Stimulated activated CD4-positive, alpha-beta T cell treated with anti-CD3 and anti-CD28 coated beads, Interleukin-2, amount 100 ng/mL, for 24 hours (primary cell): Measurements from ENCODE around the gene ACOT8.
"Not testable (repeated sequence)": the region's sequence is repeated elsewhere in the genome, so short reads cannot be mapped to it uniquely, and the experiment has no call there.

ENCODE experiments used
- DNase-seq, 2 donors: peaks; one replicate each; pipeline ENCODE4 v3.0.0-alpha.2; 2020

The ACOT8 gene

GRCh38 chr20:45886590-45887345 lies 29.6 kb upstream of the ACOT8 start:
- no peak for DNase-seq

GRCh38 chr20:45883100-45883469 lies 25.9 kb upstream of the ACOT8 start:
- DNase-seq, result no peak

- DNase-seq, result no peak
These were observed 25.4 kb upstream of the ACOT8 start for GRCh38 chr20:45882469-45883099.

GRCh38 chr20:45880988-45881788 lies 24.0 kb upstream of the ACOT8 start, which contains the start of gene ZSWIM1:
Gene ZSWIM1 (plus strand): TSS chr20:45881227. CDS start chr20:45882593, 1,366 bp downstream.
- peak; percentile 99 for DNase-seq

GRCh38 chr20:45878076-45878761 lies 21.0 kb upstream of the ACOT8 start:
- no peak for DNase-seq

GRCh38 chr20:45874576-45874975 lies 17.4 kb upstream of the ACOT8 start:
- no peak for DNase-seq

GRCh38 chr20:45874104-45874481 lies 16.9 kb upstream of the ACOT8 start:
- not testable (repeated sequence) for DNase-seq

GRCh38 chr20:45873409-45874103 lies 16.4 kb upstream of the ACOT8 start:
- no peak for DNase-seq

- DNase-seq, result no peak
These were observed 15.4 kb upstream of the ACOT8 start for GRCh38 chr20:45872626-45873025.

GRCh38 chr20:45867819-45868176 lies 10.6 kb upstream of the ACOT8 start:
- no peak for DNase-seq

GRCh38 chr20:45867136-45867818 lies 10.1 kb upstream of the ACOT8 start:
- DNase-seq, result no peak

GRCh38 chr20:45866454-45866853 lies 9.3 kb upstream of the ACOT8 start:
- DNase-seq, result no peak

- no peak for DNase-seq
These were observed 6.6 kb upstream of the ACOT8 start for GRCh38 chr20:45863543-45864470.

GRCh38 chr20:45861221-45862075 lies 4.3 kb upstream of the ACOT8 start:
- no peak for DNase-seq

GRCh38 chr20:45860560-45861220 lies 3.5 kb upstream of the ACOT8 start:
- no peak for DNase-seq

GRCh38 chr20:45859916-45860315 lies 2.7 kb upstream of the ACOT8 start:
- no peak for DNase-seq

- DNase-seq, result peak in 1 of 2 donors; percentile 53
These were observed 657 bp upstream of the ACOT8 start for GRCh38 chr20:45857882-45858216.

GRCh38 chr20:45853484-45853883 lies 3.7 kb downstream of the ACOT8 start:
- DNase-seq, result no peak

- no peak for DNase-seq
These were observed 4.9 kb downstream of the ACOT8 start for GRCh38 chr20:45852326-45852725.
